GM10847 (cell line): ENCODE data around the gene SPAG5.

Experiments used
- POLR2A ChIP-seq: IDR thresholded peaks from 2 replicates; pipeline ENCODE4 v1.6.1; 2011; ENCODE audit not compliant: insufficient read length; ENCODE audit errors: extremely low read depth

The SPAG5 gene

GRCh38 chr17:28620010-28620409 is 21.2 kb upstream of the SPAG5 start:
- TF ChIP-seq POLR2A: no peak

- TF ChIP-seq POLR2A: no peak
Measured at GRCh38 chr17:28618464-28618863, 19.6 kb upstream of the SPAG5 start.

- no peak for TF ChIP-seq POLR2A
Measured at GRCh38 chr17:28616281-28616680, 17.5 kb upstream of the SPAG5 start.

GRCh38 chr17:28615260-28615940 is 16.6 kb upstream of the SPAG5 start:
- TF ChIP-seq POLR2A: no peak

GRCh38 chr17:28613931-28614381 is 15.1 kb upstream of the SPAG5 start, which contains the start of gene RSKR:
Gene RSKR (minus strand): TSS chr17:28614185. CDS start chr17:28614161, 24 bp downstream.
- no peak for TF ChIP-seq POLR2A

GRCh38 chr17:28612936-28613872 is 14.4 kb upstream of the SPAG5 start:
- no peak for TF ChIP-seq POLR2A

GRCh38 chr17:28612531-28612930 is 13.7 kb upstream of the SPAG5 start:
- no peak for TF ChIP-seq POLR2A

- no peak for TF ChIP-seq POLR2A
Measured at GRCh38 chr17:28610376-28610775, 11.6 kb upstream of the SPAG5 start.

GRCh38 chr17:28599311-28600184 is 723 bp upstream of the SPAG5 start:
- no peak for TF ChIP-seq POLR2A

GRCh38 chr17:28598389-28598788 is 436 bp downstream of the SPAG5 start:
- no peak for TF ChIP-seq POLR2A

GRCh38 chr17:28597606-28598383 is 1.0 kb downstream of the SPAG5 start:
- no peak for TF ChIP-seq POLR2A

- no peak for TF ChIP-seq POLR2A
Measured at GRCh38 chr17:28592260-28592659, 6.6 kb downstream of the SPAG5 start.

- no peak for TF ChIP-seq POLR2A
Measured at GRCh38 chr17:28585851-28586250, 13.0 kb downstream of the SPAG5 start.

- no peak for TF ChIP-seq POLR2A
Measured at GRCh38 chr17:28584434-28584833, 14.4 kb downstream of the SPAG5 start.
